Common myeloid progenitor, CD34-positive (primary cell): Measurements from ENCODE around the gene EIF2A.
A peak's percentile ranks its signal among the peaks of the same experiment; 100 is the strongest.

Source experiments
- CTCF ChIA-PET: fragments of 350-600 bp; sonication (Branson Sonifier 250); formaldehyde crosslinking; loops from one replicate; lab custom pipeline; 2021; ENCODE audit warnings: antibody characterized with exemption; lab: Charles Lee
- POLR2A ChIA-PET: fragments of 350-600 bp; sonication (Branson Sonifier 250); formaldehyde crosslinking; loops from one replicate; lab custom pipeline; 2021; ENCODE audit warnings: antibody characterized with exemption; lab: Charles Lee
- DNase-seq, 3 donors: peaks; one replicate each; pipeline versions ENCODE4 v3.0.0 to v3.0.0-alpha.2; 2013
- H3K27ac ChIP-seq, 2 experiments: 1 replicate in 1 of 2; 2 replicates in 1 of 2; pipeline ENCODE4 v1.7.0; 2013; ENCODE audit warnings: inconsistent platforms in 2 of 2, low read length in 2 of 2, mild to moderate bottlenecking in 2 of 2, low read depth in 1 of 2, moderate library complexity in 1 of 2; ENCODE audit not compliant: severe bottlenecking in 2 of 2, insufficient read depth in 1 of 2, poor library complexity in 1 of 2
- H3K27me3 ChIP-seq, 5 experiments: replicated peaks in 2 of 5; 1 replicate in 3 of 5; 2 replicates in 2 of 5; pipeline versions ENCODE4 v1.6.1 to v1.7.0; 2013; ENCODE audit warnings: low read length in 4 of 5, mild to moderate bottlenecking in 2 of 5, moderate library complexity in 2 of 5, inconsistent platforms in 1 of 5; ENCODE audit not compliant: insufficient read depth in 5 of 5, control insufficient read depth in 4 of 5
- H3K36me3 ChIP-seq, 4 experiments: 1 replicate in 2 of 4; 2 replicates in 2 of 4; pipeline versions ENCODE4 v1.6.1 to v1.7.0; 2013; ENCODE audit warnings: low read length in 3 of 4, control low read depth in 1 of 4, mild to moderate bottlenecking in 1 of 4; ENCODE audit not compliant: control insufficient read depth in 4 of 4, insufficient read depth in 4 of 4
- H3K4me1 ChIP-seq, 4 experiments: 1 replicate in 3 of 4; 2 replicates in 1 of 4; pipeline versions ENCODE4 v1.6.1 to v1.7.1; 2013; ENCODE audit warnings: low read length in 3 of 4, mild to moderate bottlenecking in 3 of 4, control low read depth in 1 of 4, inconsistent platforms in 1 of 4, moderate library complexity in 1 of 4; ENCODE audit not compliant: control insufficient read depth in 4 of 4, insufficient read depth in 4 of 4; ENCODE audit errors: control extremely low read depth in 1 of 4
- H3K4me3 ChIP-seq, 7 experiments: 1 replicate in 4 of 7; 2 replicates in 3 of 7; pipeline versions ENCODE4 v1.5.1 to v1.7.0; 2013; ENCODE audit warnings: mild to moderate bottlenecking in 7 of 7, low read length in 6 of 7, moderate library complexity in 6 of 7, inconsistent platforms in 2 of 7, low read depth in 2 of 7, control low read depth in 1 of 7; ENCODE audit not compliant: insufficient read depth in 4 of 7, control insufficient read depth in 1 of 7; ENCODE audit errors: extremely low read depth in 1 of 7
- H3K9me3 ChIP-seq, 5 experiments: 1 replicate in 4 of 5; 2 replicates in 1 of 5; pipeline versions ENCODE4 v1.6.1 to v1.7.1; 2013; ENCODE audit warnings: low read length in 4 of 5, mild to moderate bottlenecking in 2 of 5, inconsistent platforms in 1 of 5, low read depth in 1 of 5, moderate library complexity in 1 of 5; ENCODE audit not compliant: control insufficient read depth in 4 of 5, insufficient read depth in 2 of 5; ENCODE audit errors: control extremely low read depth in 1 of 5
- WGBS: methylation state at CpG from one replicate; pipeline ENCODE4 v1.1.5; 2013; ENCODE audit not compliant: insufficient coverage; 5-methylcytosine and 5-hydroxymethylcytosine counted together

The EIF2A gene

DNA sequence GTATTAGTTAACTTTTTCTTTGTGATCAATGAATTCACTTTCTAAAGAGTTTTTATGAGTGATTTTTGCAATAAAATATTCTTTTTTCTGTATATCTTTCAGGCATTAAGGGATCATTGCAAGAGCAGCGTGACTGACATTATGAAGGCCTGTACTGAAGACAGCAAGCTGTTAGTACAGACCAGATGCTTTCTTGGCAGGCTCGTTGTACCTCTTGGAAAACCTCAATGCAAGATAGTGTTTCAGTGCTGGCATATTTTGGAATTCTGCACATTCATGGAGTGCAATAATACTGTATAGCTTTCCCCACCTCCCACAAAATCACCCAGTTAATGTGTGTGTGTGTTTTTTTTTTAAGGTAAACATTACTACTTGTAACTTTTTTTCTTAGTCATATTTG lies 81.0 kb downstream of the EIF2A start:
- Histone ChIP-seq H3K9me3 (no peaks in the 10 kb centered on the region), H3K36me3 (peaks cover 15 to 46% (median 29%) of the 10 kb centered on the region in 4 experiments), H3K27me3 (no peaks in the 10 kb centered on the region), H3K4me3 (no peak overlapping the region), H3K4me1 (no peaks in the 10 kb centered on the region), H3K27ac (no peak overlapping the region)
- ChIA-PET POLR2A (no interaction called here), CTCF (no interaction called here)
- DNase-seq, result no peak
- 90% methylated on average over 2 of the region's 2 CpGs for WGBS

DNA sequence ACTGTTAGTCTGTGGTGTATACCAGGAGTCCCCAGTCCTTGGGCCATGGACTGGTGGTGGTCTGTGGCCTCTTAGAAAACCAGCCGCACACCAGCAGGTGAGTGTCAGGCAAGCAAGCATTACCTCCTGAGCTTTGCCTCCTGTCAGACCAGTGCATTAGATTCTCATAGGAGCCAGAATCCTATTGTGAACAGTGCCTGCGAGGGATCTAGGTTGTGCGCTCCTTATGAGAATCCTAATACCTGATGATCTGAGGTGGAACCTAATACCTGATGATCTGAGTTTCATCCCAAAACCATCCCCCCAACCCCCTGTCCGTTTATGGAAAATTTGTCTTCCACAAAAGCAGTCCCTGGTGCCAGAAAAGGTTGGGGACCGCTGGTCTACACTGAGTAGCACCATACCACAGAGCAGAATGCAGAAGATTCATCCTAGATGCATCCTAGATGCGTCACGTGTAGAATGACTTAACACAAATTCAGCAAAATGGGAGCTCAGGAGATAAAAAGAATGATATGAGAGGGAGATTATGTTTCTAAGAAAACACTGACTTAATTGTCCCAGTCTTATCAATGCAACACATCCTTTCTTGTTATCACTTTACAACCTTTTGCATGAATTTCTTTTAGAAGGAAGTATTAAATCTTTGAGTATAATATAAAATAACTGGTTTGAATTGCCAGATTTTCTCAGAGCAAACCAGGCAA lies 85.1 kb downstream of the EIF2A start:
- peaks cover 0 to 13% (median 11%) of the 10 kb centered on the region in 4 experiments for H3K4me1 ChIP-seq
- CTCF ChIA-PET, result no interaction called here
- H3K9me3 ChIP-seq, result no peaks in the 10 kb centered on the region
- no peak for DNase-seq
- H3K36me3 ChIP-seq, result peaks cover 6 to 26% (median 16%) of the 10 kb centered on the region in 4 experiments
- POLR2A ChIA-PET, result no interaction called here
- H3K27ac ChIP-seq, result no peak overlapping the region
- H3K4me3 ChIP-seq, result no peak overlapping the region
- no peaks in the 10 kb centered on the region for H3K27me3 ChIP-seq
- 96% methylated on average over 6 of the region's 7 CpGs for whole genome bisulfite sequencing

DNA sequence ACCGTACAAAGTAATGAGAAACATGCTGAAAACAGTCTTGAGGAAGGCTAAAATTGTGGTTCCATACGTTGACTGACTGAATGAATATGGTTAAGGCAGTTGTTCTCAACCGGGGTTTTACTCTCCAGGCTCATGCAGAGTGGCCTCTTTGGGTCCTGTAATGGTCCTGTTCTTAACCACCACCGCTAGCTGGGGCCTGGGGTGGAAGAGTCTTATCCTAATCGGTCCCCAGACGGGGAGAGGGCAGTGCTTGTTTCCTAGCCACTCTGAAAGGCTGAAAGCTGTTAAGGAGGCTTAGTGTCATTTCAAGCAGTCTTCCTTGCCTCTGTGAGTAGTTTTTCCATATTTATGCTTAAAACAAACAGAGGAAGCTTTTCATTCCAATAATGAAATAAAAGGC lies 88.5 kb downstream of the EIF2A start:
- POLR2A ChIA-PET, result no interaction called here
- no peaks in the 10 kb centered on the region for H3K27me3 ChIP-seq
- H3K4me3 ChIP-seq, result peak overlapping the region in 1 of 7 experiments; percentile 1
- no peak overlapping the region for H3K27ac ChIP-seq
- CTCF ChIA-PET, result interaction anchor here (0.6 to 1.6 kb wide), 5 partner anchors 15 to 77 kb away, joined by 3 to 4 read pairs (median 4); no protein-coding TSS in a partner anchor
- peaks cover 2 to 10% (median 5%) of the 10 kb centered on the region in 4 experiments for H3K36me3 ChIP-seq
- no peaks in the 10 kb centered on the region for H3K9me3 ChIP-seq
- H3K4me1 ChIP-seq, result peaks cover 0 to 13% (median 11%) of the 10 kb centered on the region in 4 experiments
- 94% methylated on average over 6 of the region's 6 CpGs for WGBS
- DNase-seq, result no peak

DNA sequence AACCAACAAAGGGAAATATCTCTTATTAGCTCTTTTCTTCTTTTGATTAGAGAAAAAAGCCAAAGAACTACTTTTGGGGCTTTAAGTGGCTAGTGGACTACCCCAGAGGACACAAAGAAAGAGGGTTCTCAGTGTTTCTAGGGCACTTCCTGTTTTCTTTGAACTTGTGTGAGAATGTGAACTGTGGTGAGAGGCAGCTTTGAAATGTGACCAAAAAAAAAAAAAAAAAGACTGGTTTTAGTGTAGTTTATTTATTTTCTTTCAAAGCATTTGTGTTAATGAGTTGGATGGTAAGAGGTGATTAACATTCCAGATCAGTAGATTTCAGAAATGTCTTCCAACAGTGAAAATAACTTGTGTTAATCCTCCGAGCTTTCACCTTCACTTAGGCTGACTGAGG lies 88.9 kb downstream of the EIF2A start:
- Histone ChIP-seq H3K27ac (no peak overlapping the region), H3K4me1 (peaks cover 0 to 13% (median 11%) of the 10 kb centered on the region in 4 experiments), H3K9me3 (no peaks in the 10 kb centered on the region), H3K36me3 (peaks cover under 1 to 7% (median 3%) of the 10 kb centered on the region in 4 experiments), H3K4me3 (no peak overlapping the region), H3K27me3 (no peaks in the 10 kb centered on the region)
- DNase-seq, result peak; percentile 28 to 84 (median 77)
- WGBS, result 100% methylated on average over 1 of the region's 1 CpG
- POLR2A ChIA-PET, result interaction anchor here (0.5 kb wide), 1 partner anchor 437 kb away, joined by 3 read pairs; no protein-coding TSS in a partner anchor
- CTCF ChIA-PET, result interaction anchor here (0.6 to 1.6 kb wide), 5 partner anchors 16 to 77 kb away, joined by 3 to 4 read pairs (median 4); no protein-coding TSS in a partner anchor
